ENCODE data around the gene ADGRD1.

- TF ChIP-seq CTCF (IDR thresholded peaks at IDR 0.05) = no peak
- TF ChIP-seq POLR2A (IDR thresholded peaks at IDR 0.05; ENCODE audit: low read depth) = no peak
- TF ChIP-seq EP300 (IDR thresholded peaks at IDR 0.05) = no peak
- TF ChIP-seq POLR2AphosphoS5 (IDR thresholded peaks at IDR 0.05) = no peak
Observed at GRCh38 chr12:130992448-130992847, 38.7 kb downstream of the ADGRD1 start.

Measured in esophagus muscularis mucosa (tissue), 4 donors.